ENCODE results near the gene HNRNPA0.

DNA sequence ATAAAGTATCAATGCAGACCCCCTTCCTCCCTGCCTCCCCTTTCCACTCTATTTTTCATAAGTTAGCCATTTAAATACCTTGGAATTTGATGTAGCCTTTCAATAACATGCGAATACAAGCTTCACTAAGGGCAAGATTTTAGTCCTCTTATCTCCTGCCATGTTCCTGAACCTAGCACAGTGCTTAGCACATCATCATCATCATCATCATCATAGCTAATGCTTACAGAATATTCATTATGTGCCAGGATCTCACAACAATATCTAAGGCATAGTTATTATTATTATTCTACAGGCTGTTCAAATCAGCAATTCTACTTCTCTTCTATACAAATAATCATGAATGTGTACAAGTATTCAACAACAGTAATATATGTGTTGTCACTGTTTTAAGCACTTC, 38.7 kb downstream of the HNRNPA0 start:
- TF ChIP-seq EP300 (IDR thresholded peaks at IDR 0.05): no peak
- TF ChIP-seq, protein P1, sequence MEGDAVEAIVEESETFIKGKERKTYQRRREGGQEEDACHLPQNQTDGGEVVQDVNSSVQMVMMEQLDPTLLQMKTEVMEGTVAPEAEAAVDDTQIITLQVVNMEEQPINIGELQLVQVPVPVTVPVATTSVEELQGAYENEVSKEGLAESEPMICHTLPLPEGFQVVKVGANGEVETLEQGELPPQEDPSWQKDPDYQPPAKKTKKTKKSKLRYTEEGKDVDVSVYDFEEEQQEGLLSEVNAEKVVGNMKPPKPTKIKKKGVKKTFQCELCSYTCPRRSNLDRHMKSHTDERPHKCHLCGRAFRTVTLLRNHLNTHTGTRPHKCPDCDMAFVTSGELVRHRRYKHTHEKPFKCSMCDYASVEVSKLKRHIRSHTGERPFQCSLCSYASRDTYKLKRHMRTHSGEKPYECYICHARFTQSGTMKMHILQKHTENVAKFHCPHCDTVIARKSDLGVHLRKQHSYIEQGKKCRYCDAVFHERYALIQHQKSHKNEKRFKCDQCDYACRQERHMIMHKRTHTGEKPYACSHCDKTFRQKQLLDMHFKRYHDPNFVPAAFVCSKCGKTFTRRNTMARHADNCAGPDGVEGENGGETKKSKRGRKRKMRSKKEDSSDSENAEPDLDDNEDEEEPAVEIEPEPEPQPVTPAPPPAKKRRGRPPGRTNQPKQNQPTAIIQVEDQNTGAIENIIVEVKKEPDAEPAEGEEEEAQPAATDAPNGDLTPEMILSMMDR (IDR thresholded peaks at IDR 0.05): no peak
